ENCODE measurements around the gene ZDHHC5. TPM values are rescaled to one million over a fixed set of nuclear protein-coding genes. Genes with fewer than 3 reads are reported as not detected.

Gene ZDHHC5
- total RNA-seq, 1 donor from 2014 or later: 56.7 TPM

DNA sequence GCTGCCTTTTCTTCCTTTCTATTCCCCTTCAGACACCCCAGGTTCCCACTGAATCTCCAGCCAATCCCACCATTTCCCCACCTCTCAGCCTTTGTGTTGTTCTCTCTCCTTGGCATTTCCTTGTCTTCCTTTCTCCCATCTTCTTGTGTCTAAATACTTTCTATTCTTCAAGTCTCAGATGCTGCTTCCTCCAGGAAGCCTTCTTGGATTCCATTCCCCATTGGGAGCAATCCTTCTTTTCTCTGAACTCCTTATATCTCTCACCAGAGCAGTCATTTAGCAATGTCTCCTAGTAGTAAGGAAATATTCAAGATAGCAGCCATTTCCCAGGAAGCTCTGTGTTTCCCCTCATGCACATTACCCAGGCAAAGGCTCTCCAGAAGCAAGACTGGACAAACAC lies 33.6 kb upstream of the ZDHHC5 start:
- H3K9me3 Mint-ChIP-seq: peaks cover 2% of the 10 kb centered on the region
- peak overlapping the region; percentile 95 for H3K27ac Mint-ChIP-seq
- no peaks in the 10 kb centered on the region for H3K27me3 Mint-ChIP-seq
- TF ChIP-seq, protein P1, sequence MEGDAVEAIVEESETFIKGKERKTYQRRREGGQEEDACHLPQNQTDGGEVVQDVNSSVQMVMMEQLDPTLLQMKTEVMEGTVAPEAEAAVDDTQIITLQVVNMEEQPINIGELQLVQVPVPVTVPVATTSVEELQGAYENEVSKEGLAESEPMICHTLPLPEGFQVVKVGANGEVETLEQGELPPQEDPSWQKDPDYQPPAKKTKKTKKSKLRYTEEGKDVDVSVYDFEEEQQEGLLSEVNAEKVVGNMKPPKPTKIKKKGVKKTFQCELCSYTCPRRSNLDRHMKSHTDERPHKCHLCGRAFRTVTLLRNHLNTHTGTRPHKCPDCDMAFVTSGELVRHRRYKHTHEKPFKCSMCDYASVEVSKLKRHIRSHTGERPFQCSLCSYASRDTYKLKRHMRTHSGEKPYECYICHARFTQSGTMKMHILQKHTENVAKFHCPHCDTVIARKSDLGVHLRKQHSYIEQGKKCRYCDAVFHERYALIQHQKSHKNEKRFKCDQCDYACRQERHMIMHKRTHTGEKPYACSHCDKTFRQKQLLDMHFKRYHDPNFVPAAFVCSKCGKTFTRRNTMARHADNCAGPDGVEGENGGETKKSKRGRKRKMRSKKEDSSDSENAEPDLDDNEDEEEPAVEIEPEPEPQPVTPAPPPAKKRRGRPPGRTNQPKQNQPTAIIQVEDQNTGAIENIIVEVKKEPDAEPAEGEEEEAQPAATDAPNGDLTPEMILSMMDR (conservative IDR thresholded peaks at IDR 0.05): no peak
- DNase-seq (ENCODE audit: extremely low spot score, unreplicated experiment): no peak
- H3K36me3 Mint-ChIP-seq: no peaks in the 10 kb centered on the region
- H3K4me3 Mint-ChIP-seq: no peak overlapping the region
- H3K4me1 Mint-ChIP-seq (ENCODE audit: unreplicated experiment): peaks cover 16% of the 10 kb centered on the region

DNA sequence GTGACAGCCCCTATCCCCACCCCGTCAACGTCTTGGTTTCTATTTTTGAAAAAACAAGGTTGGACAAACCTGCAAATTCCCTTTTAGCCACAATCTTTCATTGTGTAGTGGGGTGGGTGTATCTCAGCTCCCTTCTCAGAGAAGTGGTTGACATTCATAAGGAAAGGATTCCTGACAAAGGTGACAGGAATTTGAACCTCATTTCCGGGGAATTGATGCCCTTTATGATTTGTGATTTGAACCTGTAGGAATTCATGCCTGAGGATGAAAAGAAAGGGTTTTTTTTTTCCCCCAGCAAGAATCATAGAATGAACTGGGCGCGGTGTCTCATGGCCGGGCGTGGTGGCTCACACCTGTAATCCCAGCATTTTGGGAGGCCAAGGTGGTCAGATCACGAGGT lies 32.7 kb upstream of the ZDHHC5 start:
- no peaks in the 10 kb centered on the region for H3K36me3 Mint-ChIP-seq
- H3K4me1 Mint-ChIP-seq (ENCODE audit: unreplicated experiment): peaks cover 11% of the 10 kb centered on the region
- peak overlapping the region; percentile 32 for H3K27ac Mint-ChIP-seq
- DNase-seq (ENCODE audit: extremely low spot score, unreplicated experiment): no peak
- no peaks in the 10 kb centered on the region for H3K9me3 Mint-ChIP-seq
- TF ChIP-seq, protein P1 (conservative IDR thresholded peaks at IDR 0.05): no peak
- no peak overlapping the region for H3K4me3 Mint-ChIP-seq
- no peaks in the 10 kb centered on the region for H3K27me3 Mint-ChIP-seq

GRCh38 chr11:57637626-57638004 lies 30.3 kb upstream of the ZDHHC5 start:
- H3K36me3 Mint-ChIP-seq: peaks cover 9% of the 10 kb centered on the region
- peak; percentile 82 for DNase-seq (ENCODE audit: extremely low spot score, unreplicated experiment)
- TF ChIP-seq, protein P1 (conservative IDR thresholded peaks at IDR 0.05): no peak
- peak overlapping the region; percentile 98 for H3K4me3 Mint-ChIP-seq
- H3K27ac Mint-ChIP-seq: peak overlapping the region; percentile 98
- peaks cover 26% of the 10 kb centered on the region for H3K4me1 Mint-ChIP-seq (ENCODE audit: unreplicated experiment)
- H3K27me3 Mint-ChIP-seq: no peaks in the 10 kb centered on the region
- no peaks in the 10 kb centered on the region for H3K9me3 Mint-ChIP-seq

DNA sequence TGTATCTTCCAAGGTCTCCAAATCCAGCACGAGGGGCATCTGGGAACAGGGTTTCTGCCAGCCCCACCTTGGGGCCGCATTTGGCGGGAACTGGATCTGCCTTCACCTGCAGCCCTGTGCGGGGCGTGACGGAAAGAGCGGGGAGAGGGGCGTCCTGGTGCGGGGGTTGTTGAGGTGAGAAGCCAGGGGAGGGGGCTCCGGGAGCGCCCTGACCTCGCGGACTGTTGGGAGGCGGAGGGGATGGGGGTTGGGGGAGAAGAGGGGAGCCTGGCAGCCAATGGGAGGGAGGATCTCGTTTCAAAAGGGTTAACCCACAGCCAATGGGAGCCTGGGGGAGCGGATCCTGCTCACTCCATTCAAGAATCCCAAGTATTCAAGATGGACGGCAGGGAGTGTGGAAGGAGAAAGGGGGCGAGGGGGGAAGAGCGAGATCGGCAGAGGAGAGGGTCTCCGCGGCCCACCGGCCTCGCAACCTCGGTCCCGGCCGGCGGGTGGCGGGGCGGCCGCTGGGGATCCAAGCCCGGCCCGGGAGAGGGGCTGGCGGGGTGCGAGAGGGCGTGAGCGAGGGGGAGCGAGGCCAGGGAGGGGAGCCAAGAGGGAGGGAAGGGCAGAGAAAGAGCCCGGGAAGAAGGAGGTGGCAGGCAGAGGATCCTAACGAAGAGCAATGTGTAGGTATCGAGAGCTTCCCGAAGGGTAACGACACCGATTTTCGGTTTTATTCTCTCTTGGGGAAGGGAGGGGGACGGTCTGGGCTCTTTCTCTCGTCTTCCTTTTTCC lies 29.7 kb upstream of the ZDHHC5 start:
- TF ChIP-seq, protein P1 (conservative IDR thresholded peaks at IDR 0.05): no peak
- H3K9me3 Mint-ChIP-seq: no peaks in the 10 kb centered on the region
- peaks cover 29% of the 10 kb centered on the region for H3K4me1 Mint-ChIP-seq (ENCODE audit: unreplicated experiment)
- DNase-seq (ENCODE audit: extremely low spot score, unreplicated experiment): peak; percentile 84
- peak overlapping the region; percentile 98 for H3K4me3 Mint-ChIP-seq
- peak overlapping the region; percentile 98 for H3K27ac Mint-ChIP-seq
- H3K36me3 Mint-ChIP-seq: peaks cover 10% of the 10 kb centered on the region
- H3K27me3 Mint-ChIP-seq: no peaks in the 10 kb centered on the region

- peak overlapping the region; percentile 98 for H3K27ac Mint-ChIP-seq
- peaks cover 16% of the 10 kb centered on the region for H3K36me3 Mint-ChIP-seq
- no peaks in the 10 kb centered on the region for H3K27me3 Mint-ChIP-seq
- H3K4me3 Mint-ChIP-seq: peak overlapping the region; percentile 98
- no peak for DNase-seq (ENCODE audit: extremely low spot score, unreplicated experiment)
- no peaks in the 10 kb centered on the region for H3K9me3 Mint-ChIP-seq
- peaks cover 36% of the 10 kb centered on the region for H3K4me1 Mint-ChIP-seq (ENCODE audit: unreplicated experiment)
- TF ChIP-seq, protein P1 (conservative IDR thresholded peaks at IDR 0.05): no peak
These were observed 29.0 kb upstream of the ZDHHC5 start for GRCh38 chr11:57638811-57639320.
